ENCODE measurements around the gene SUMF1. TPM values are rescaled to one million over a fixed set of nuclear protein-coding genes. Genes with fewer than 3 reads are reported as not detected.

SUMF1 gene
- total RNA-seq, 1 donor from 2014 or later = 10.6 TPM

DNA sequence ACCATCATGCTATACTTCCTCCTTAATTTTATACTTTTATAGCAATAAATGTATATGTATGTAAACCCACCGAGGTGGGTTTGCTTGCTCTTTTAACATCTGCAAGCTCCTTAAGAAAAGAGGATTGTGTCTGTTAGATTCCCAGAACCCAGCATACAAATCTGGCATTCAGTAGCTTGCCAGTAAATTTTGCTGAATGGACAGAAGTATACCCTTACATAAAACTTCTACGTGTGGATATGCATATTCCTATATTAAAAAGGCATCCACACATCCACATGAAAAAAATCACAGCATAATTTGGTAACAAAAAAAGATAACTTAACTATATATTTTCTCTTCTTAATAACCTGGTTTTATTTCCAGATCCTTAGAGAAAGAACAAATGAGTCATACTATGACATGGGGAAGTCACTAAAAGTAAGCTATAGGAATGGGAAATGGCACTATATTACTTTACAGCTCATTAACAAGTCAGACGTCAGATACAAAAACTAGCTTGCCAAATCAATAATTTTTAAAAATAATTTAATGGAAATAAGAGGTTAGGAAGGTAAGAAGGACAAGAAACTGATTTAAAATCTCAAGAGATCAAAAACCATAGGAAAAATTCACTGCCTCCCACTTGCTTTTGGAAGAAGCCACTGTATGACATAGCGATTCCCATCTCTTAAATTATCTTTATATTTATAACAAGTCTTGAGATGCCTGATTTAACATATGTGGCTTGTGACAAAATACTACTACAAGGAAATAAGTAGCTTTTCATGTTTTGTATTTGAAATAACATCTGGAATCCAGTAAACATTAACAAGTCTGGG, 68.7 kb downstream of the SUMF1 start:
- no peaks in the 10 kb centered on the region for H3K4me1 Mint-ChIP-seq
- no peak overlapping the region for H3K27ac Mint-ChIP-seq (ENCODE audit: unreplicated experiment)
- no peaks in the 10 kb centered on the region for H3K9me3 Mint-ChIP-seq
- H3K4me3 Mint-ChIP-seq = no peak overlapping the region
- H3K36me3 Mint-ChIP-seq (ENCODE audit: low read depth) = peaks cover 5% of the 10 kb centered on the region
- TF ChIP-seq, protein P1, sequence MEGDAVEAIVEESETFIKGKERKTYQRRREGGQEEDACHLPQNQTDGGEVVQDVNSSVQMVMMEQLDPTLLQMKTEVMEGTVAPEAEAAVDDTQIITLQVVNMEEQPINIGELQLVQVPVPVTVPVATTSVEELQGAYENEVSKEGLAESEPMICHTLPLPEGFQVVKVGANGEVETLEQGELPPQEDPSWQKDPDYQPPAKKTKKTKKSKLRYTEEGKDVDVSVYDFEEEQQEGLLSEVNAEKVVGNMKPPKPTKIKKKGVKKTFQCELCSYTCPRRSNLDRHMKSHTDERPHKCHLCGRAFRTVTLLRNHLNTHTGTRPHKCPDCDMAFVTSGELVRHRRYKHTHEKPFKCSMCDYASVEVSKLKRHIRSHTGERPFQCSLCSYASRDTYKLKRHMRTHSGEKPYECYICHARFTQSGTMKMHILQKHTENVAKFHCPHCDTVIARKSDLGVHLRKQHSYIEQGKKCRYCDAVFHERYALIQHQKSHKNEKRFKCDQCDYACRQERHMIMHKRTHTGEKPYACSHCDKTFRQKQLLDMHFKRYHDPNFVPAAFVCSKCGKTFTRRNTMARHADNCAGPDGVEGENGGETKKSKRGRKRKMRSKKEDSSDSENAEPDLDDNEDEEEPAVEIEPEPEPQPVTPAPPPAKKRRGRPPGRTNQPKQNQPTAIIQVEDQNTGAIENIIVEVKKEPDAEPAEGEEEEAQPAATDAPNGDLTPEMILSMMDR (conservative IDR thresholded peaks at IDR 0.05) = no peak
- H3K27me3 Mint-ChIP-seq (ENCODE audit: low read depth) = no peaks in the 10 kb centered on the region
- DNase-seq (ENCODE audit: low read depth, low spot score) = no peak

DNA sequence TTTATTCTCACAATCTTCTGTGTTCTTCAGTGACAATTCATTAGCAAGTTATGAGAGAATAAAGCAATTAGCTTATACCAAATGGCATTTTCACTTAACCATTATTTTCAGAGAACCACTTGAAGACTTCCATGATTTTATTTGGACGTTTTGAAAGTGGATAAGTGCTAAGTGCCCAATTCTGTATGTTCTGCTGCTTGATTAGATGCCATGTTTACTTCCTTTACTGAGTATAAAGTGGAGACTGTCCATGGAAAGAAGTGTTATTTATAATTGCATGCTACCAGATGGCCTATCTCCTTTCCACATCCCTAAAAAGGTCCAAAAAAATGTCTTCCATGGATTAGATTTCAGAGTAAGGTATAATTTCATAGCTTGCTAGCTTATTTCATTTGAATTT, 69.6 kb downstream of the SUMF1 start:
- H3K27me3 Mint-ChIP-seq (ENCODE audit: low read depth) = no peaks in the 10 kb centered on the region
- H3K36me3 Mint-ChIP-seq (ENCODE audit: low read depth) = peaks cover 3% of the 10 kb centered on the region
- no peak for DNase-seq (ENCODE audit: low read depth, low spot score)
- H3K9me3 Mint-ChIP-seq = no peaks in the 10 kb centered on the region
- H3K27ac Mint-ChIP-seq (ENCODE audit: unreplicated experiment) = no peak overlapping the region
- no peak overlapping the region for H3K4me3 Mint-ChIP-seq
- no peaks in the 10 kb centered on the region for H3K4me1 Mint-ChIP-seq
- TF ChIP-seq, protein P1 (conservative IDR thresholded peaks at IDR 0.05) = no peak

DNA sequence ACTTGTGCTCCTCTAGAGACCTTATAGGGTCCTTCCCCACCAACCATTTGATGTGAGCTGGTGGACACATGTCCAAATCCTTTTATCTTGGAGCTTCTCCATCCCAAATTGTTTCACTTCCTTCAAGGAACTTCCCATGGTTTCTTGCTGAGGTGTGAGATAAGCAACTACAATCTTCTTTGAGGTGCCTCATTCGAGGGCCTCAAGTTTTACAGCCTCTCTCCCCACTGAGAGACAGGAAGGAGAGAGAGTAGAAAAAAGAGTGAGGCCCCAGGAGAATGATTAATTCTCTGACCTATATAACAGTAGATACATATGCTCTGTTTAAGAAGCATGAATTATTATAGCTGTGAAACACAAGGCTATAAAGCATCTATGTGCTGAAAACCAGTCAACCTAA, 70.5 kb downstream of the SUMF1 start:
- Mint-ChIP-seq H3K4me1 (no peaks in the 10 kb centered on the region), H3K9me3 (no peaks in the 10 kb centered on the region), H3K27ac (ENCODE audit: unreplicated experiment) (no peak overlapping the region), H3K27me3 (ENCODE audit: low read depth) (no peaks in the 10 kb centered on the region), H3K36me3 (ENCODE audit: low read depth) (no peaks in the 10 kb centered on the region), H3K4me3 (no peak overlapping the region)
- DNase-seq (ENCODE audit: low read depth, low spot score) = no peak
- TF ChIP-seq, protein P1 (conservative IDR thresholded peaks at IDR 0.05) = no peak

DNA sequence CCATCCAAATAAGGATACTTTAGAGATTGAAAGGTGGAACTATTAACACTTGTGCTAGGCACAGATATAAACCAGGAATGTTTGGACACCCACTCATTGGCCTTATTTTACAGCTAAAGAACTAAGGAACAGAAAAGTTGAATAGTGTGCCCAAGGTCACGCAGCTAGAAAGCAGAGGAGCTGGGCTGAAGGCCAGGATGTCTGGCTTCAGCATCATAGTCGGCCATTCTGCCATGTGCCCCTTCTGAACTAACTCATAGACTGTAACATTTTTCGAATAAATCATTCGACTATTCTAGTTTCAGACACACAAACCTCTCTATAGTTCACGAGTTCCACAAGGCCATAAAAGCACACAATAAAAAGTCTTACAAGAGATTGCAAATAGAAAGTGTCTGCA, 71.1 kb downstream of the SUMF1 start:
- Mint-ChIP-seq H3K27me3 (ENCODE audit: low read depth) (no peaks in the 10 kb centered on the region), H3K4me3 (no peak overlapping the region), H3K27ac (ENCODE audit: unreplicated experiment) (no peak overlapping the region), H3K36me3 (ENCODE audit: low read depth) (no peaks in the 10 kb centered on the region), H3K4me1 (no peaks in the 10 kb centered on the region), H3K9me3 (no peaks in the 10 kb centered on the region)
- TF ChIP-seq, protein P1 (conservative IDR thresholded peaks at IDR 0.05) = no peak
- no peak for DNase-seq (ENCODE audit: low read depth, low spot score)

DNA sequence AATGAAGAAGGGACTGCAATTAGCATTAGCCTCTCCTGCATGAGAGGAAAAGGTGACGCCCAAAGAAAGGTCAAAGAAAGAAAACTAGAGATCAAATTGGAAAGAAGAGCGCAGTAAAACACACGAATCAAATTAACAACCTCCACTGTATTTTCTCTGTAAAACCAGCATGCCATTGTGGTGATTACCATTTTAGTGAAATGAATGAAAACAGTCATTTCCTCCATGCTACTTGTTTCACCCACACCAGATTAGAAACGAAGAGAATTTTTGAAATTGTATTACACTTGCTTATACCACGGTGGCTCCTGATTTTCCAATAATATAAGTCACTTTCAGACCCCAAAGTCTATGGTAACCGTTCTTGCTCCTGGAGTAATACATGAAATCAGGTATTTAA, 71.6 kb downstream of the SUMF1 start:
- no peak overlapping the region for H3K27ac Mint-ChIP-seq (ENCODE audit: unreplicated experiment)
- H3K4me3 Mint-ChIP-seq = no peak overlapping the region
- TF ChIP-seq, protein P1 (conservative IDR thresholded peaks at IDR 0.05) = no peak

More for the DNA sequence above, 71.6 kb downstream of the SUMF1 start:
- H3K36me3 Mint-ChIP-seq (ENCODE audit: low read depth) = no peaks in the 10 kb centered on the region
- no peaks in the 10 kb centered on the region for H3K9me3 Mint-ChIP-seq
- H3K4me1 Mint-ChIP-seq = no peaks in the 10 kb centered on the region
- no peaks in the 10 kb centered on the region for H3K27me3 Mint-ChIP-seq (ENCODE audit: low read depth)
- no peak for DNase-seq (ENCODE audit: low read depth, low spot score)

Measured in neural crest cell (in vitro differentiated cells).